Measurements from ENCODE around the gene LFNG. TPM values are rescaled to one million over a fixed set of nuclear protein-coding genes. Genes with fewer than 3 reads are reported as not detected.
A peak's percentile ranks its signal among the peaks of the same experiment; 100 is the strongest.

Gene LFNG
- total and polyA plus RNA-seq, 9 of the 15 experiments (the other 6 are each of a cell fraction or from before 2014, with no cell fraction given): 0.03 to 0.89 (median 0.25) TPM; not detected in 1

GRCh38 chr7:2522780-2523433, 3.3 kb downstream of the LFNG start (continued):
- TF ChIP-seq TCFL5 (CRISPR knock-in tag; conservative IDR thresholded peaks at IDR 0.05) (no peak), CBFA2T3 (IDR thresholded peaks at IDR 0.05) (0 out of 2 replicates have a peak, but pooled peaks have one; percentile 20)

- Histone ChIP-seq H4K20me1 (replicated peaks; ENCODE audit: control insufficient read depth, insufficient read depth, low read length) (peaks cover 4% of the 10 kb centered on the region), H3K36me3 (ENCODE audit: control insufficient read depth, insufficient read depth, low read length) (no peaks in the 10 kb centered on the region), H3K4me1 (replicated peaks in 1 of 2; ENCODE audit: control insufficient read depth in 2 of 2, insufficient read depth in 2 of 2, low read length in 2 of 2) (peaks cover 11 to 92% of the 10 kb centered on the region in 2 experiments), H3K4me3 (no peak overlapping the region), H3K79me2 (ENCODE audit: control insufficient read depth, insufficient read depth, low read length) (no peaks in the 10 kb centered on the region), H3K9ac (ENCODE audit: insufficient read depth in 1 of 2, low read depth in 2 of 2, low read length in 2 of 2) (peak overlapping the region in 1 of 2 experiments; percentile 36; a peak in 1 of 4 replicates), H2AFZ (ENCODE audit: low read depth, low read length) (no peak overlapping the region), H3K27me3 (ENCODE audit: control insufficient read depth in 2 of 2, insufficient read depth in 2 of 2, low read length in 2 of 2) (peaks cover 0 to 14% of the 10 kb centered on the region in 2 experiments; a peak in 2 of 5 replicates), H3K9me3 (replicated peaks; ENCODE audit: control insufficient read depth, insufficient read depth, low read depth, low read length) (no peaks in the 10 kb centered on the region), H3K27ac (ENCODE audit: extremely low read depth, low read depth, low read length) (no peak overlapping the region), H3K9me1 (ENCODE audit: control insufficient read depth, insufficient read depth, low read length) (no peaks in the 10 kb centered on the region), H3K4me2 (ENCODE audit: insufficient read depth, low read length) (no peak overlapping the region)
- no TSS peak for BruUV-seq (replicated peaks)
- intact Hi-C loops (cut with micrococcal nuclease): no loop called here
- FAIRE-seq (no peak), DNase-seq (ENCODE audit: extremely low read depth in 1 of 4, low spot score in 3 of 4) (no peak), ATAC-seq (no peak)
- CTCF ChIA-PET (ENCODE audit: low intra/inter-chr PET ratio): no interaction called here
- in situ Hi-C loops (cut with MboI): no loop called here
- WGBS (ENCODE audit: insufficient coverage, low coverage, missing lambda C conversion rate): 60% methylated on average over 8 of the region's 22 CpGs
- POLR2A ChIA-PET: interaction anchor here (0.5 kb wide), 1 partner anchor 484 kb away, joined by 3 read pairs; no protein-coding TSS in a partner anchor
- TF ChIP-seq HNRNPL (IDR thresholded peaks at IDR 0.05; ENCODE audit: low read depth, low read length) (peak; percentile 39; the same call in 1 of the 2 replicates), BRF2 (IDR thresholded peaks at IDR 0.05; ENCODE audit: borderline replicate concordance, insufficient read depth, insufficient read length) (no peak)
Observed at GRCh38 chr7:2523461-2523936, 3.9 kb downstream of the LFNG start.
